Activated T-cell treated with anti-CD3 and anti-CD28 coated beads, Interleukin-2, amount 50 U/mL, for 4 hours (primary cell): ENCODE results near the gene LYZL6. TPM values are rescaled to one million over a fixed set of nuclear protein-coding genes. Genes with fewer than 3 reads are reported as not detected.

Source experiments
- ATAC-seq, 2 donors: fragments of 200-7000 bp; cut with Tn5 transposase; one replicate each; pipeline ENCODE4 v1.10.0; 2021
- DNase-seq: peaks from one replicate; pipeline ENCODE4 v3.0.0-alpha.2; 2020
- H3K27me3 Mint-ChIP-seq: one replicate; pipeline ENCODE4 v1.8.0; 2021; ENCODE audit warnings: low read depth, mixed read lengths
- H3K36me3 Mint-ChIP-seq: one replicate; pipeline ENCODE4 v1.8.0; 2022; ENCODE audit warnings: mixed read lengths; ENCODE audit not compliant: insufficient read depth
- H3K4me1 Mint-ChIP-seq: one replicate; pipeline ENCODE4 v1.8.0; 2021; ENCODE audit warnings: low read depth, mixed read lengths
- H3K4me3 Mint-ChIP-seq: one replicate; pipeline ENCODE4 v1.8.0; 2021; ENCODE audit warnings: mild to moderate bottlenecking, moderate library complexity, mixed read lengths
- H3K9me3 Mint-ChIP-seq: one replicate; pipeline ENCODE4 v1.8.0; 2021; ENCODE audit warnings: mixed read lengths
- total RNA-seq, 3 donors: library from RNA; stranded (reverse); gene quantifications; one replicate each; pipeline ENCODE4 v1.2.1, GENCODE V29; 2021

Gene LYZL6
- not detected for total RNA-seq

GRCh38 chr17:35943537-35943936, at the start of gene LYZL6:
LYZL6 (minus strand) TSS chr17:35943713; CDS start chr17:35939356, 4,357 bp downstream.
- no peak for ATAC-seq

GRCh38 chr17:35991075-35991474, 47.6 kb upstream of the LYZL6 start:
- H3K27me3 Mint-ChIP-seq, result peaks cover 15% of the 10 kb centered on the region
- ATAC-seq (no peak), DNase-seq (no peak)
- H3K4me3 Mint-ChIP-seq, result no peak overlapping the region
- H3K9me3 Mint-ChIP-seq, result peaks cover 3% of the 10 kb centered on the region
- H3K4me1 Mint-ChIP-seq, result no peaks in the 10 kb centered on the region
- H3K36me3 Mint-ChIP-seq, result no peaks in the 10 kb centered on the region

More at GRCh38 chr17:35943537-35943936, at the start of gene LYZL6:
- Mint-ChIP-seq H3K4me3 (no peak within 1 kb of the TSS), H3K4me1 (peaks cover 2% of the 10 kb centered on the region), H3K36me3 (no peaks in the 10 kb centered on the region), H3K27me3 (no peaks in the 10 kb centered on the region), H3K9me3 (no peaks in the 10 kb centered on the region)
- no peak for DNase-seq

- H3K9me3 Mint-ChIP-seq, result peaks cover 3% of the 10 kb centered on the region
- no peaks in the 10 kb centered on the region for H3K4me1 Mint-ChIP-seq
- peaks cover 12% of the 10 kb centered on the region for H3K27me3 Mint-ChIP-seq
- no peaks in the 10 kb centered on the region for H3K36me3 Mint-ChIP-seq
- DNase-seq, result no peak
- H3K4me3 Mint-ChIP-seq, result no peak overlapping the region
- ATAC-seq, result no peak
Measured at GRCh38 chr17:35988164-35988563, 44.7 kb upstream of the LYZL6 start.

- peaks cover under 1% of the 10 kb centered on the region for H3K27me3 Mint-ChIP-seq
- ATAC-seq, result no peak
- peaks cover 3% of the 10 kb centered on the region for H3K9me3 Mint-ChIP-seq
- no peaks in the 10 kb centered on the region for H3K4me1 Mint-ChIP-seq
- H3K4me3 Mint-ChIP-seq, result no peak within 1 kb of the TSS
- no peaks in the 10 kb centered on the region for H3K36me3 Mint-ChIP-seq
- DNase-seq, result no peak
Measured at GRCh38 chr17:35986643-35987042, 43.1 kb upstream of the LYZL6 start, which contains the start of gene CCL14. CCL14 (minus strand) TSS chr17:35986729; CDS start chr17:35986649, 80 bp downstream.

GRCh38 chr17:35984140-35984539, 40.6 kb upstream of the LYZL6 start:
- no peaks in the 10 kb centered on the region for H3K4me1 Mint-ChIP-seq
- no peaks in the 10 kb centered on the region for H3K36me3 Mint-ChIP-seq
- H3K9me3 Mint-ChIP-seq, result no peaks in the 10 kb centered on the region
- no peak overlapping the region for H3K4me3 Mint-ChIP-seq
- H3K27me3 Mint-ChIP-seq, result no peaks in the 10 kb centered on the region
- no peak for ATAC-seq
- DNase-seq, result no peak

- ATAC-seq (no peak), DNase-seq (no peak)
- H3K27me3 Mint-ChIP-seq, result peaks cover 3% of the 10 kb centered on the region
- no peaks in the 10 kb centered on the region for H3K9me3 Mint-ChIP-seq
- no peaks in the 10 kb centered on the region for H3K36me3 Mint-ChIP-seq
- H3K4me1 Mint-ChIP-seq, result no peaks in the 10 kb centered on the region
- H3K4me3 Mint-ChIP-seq, result no peak overlapping the region
Measured at GRCh38 chr17:35982409-35983191, 39.1 kb upstream of the LYZL6 start.

GRCh38 chr17:35981908-35982330, 38.4 kb upstream of the LYZL6 start:
- Mint-ChIP-seq H3K4me1 (no peaks in the 10 kb centered on the region), H3K36me3 (no peaks in the 10 kb centered on the region), H3K27me3 (peaks cover 3% of the 10 kb centered on the region), H3K9me3 (no peaks in the 10 kb centered on the region), H3K4me3 (no peak overlapping the region)
- DNase-seq (no peak), ATAC-seq (no peak)

- H3K36me3 Mint-ChIP-seq, result no peaks in the 10 kb centered on the region
- peaks cover 6% of the 10 kb centered on the region for H3K27me3 Mint-ChIP-seq
- no peaks in the 10 kb centered on the region for H3K9me3 Mint-ChIP-seq
- ATAC-seq (no peak), DNase-seq (no peak)
- no peak within 1 kb of the TSS for H3K4me3 Mint-ChIP-seq
- peaks cover 4% of the 10 kb centered on the region for H3K4me1 Mint-ChIP-seq
Measured at GRCh38 chr17:35981246-35981645, 37.7 kb upstream of the LYZL6 start, which contains the start of gene CCL16. CCL16 (minus strand) TSS chr17:35981497; CDS start chr17:35981420, 77 bp downstream.

- H3K4me3 Mint-ChIP-seq, result no peak overlapping the region
- no peaks in the 10 kb centered on the region for H3K36me3 Mint-ChIP-seq
Measured at GRCh38 chr17:35978346-35978745, 34.8 kb upstream of the LYZL6 start.

GRCh38 chr17:35977509-35977908, 34.0 kb upstream of the LYZL6 start:
- H3K4me3 Mint-ChIP-seq, result no peak overlapping the region
- DNase-seq, result no peak
- no peak for ATAC-seq
- H3K27me3 Mint-ChIP-seq, result peaks cover 6% of the 10 kb centered on the region
- peaks cover 4% of the 10 kb centered on the region for H3K4me1 Mint-ChIP-seq
- H3K9me3 Mint-ChIP-seq, result no peaks in the 10 kb centered on the region
- no peaks in the 10 kb centered on the region for H3K36me3 Mint-ChIP-seq

More at GRCh38 chr17:35978346-35978745, 34.8 kb upstream of the LYZL6 start:
- ATAC-seq (no peak), DNase-seq (no peak)
- Mint-ChIP-seq H3K27me3 (peaks cover 6% of the 10 kb centered on the region), H3K4me1 (peaks cover 4% of the 10 kb centered on the region), H3K9me3 (no peaks in the 10 kb centered on the region)

GRCh38 chr17:35973333-35974260, 30.1 kb upstream of the LYZL6 start:
- H3K9me3 Mint-ChIP-seq, result no peaks in the 10 kb centered on the region
- no peaks in the 10 kb centered on the region for H3K36me3 Mint-ChIP-seq

GRCh38 chr17:35972945-35973332, 29.4 kb upstream of the LYZL6 start:
- DNase-seq, result no peak
- Mint-ChIP-seq H3K36me3 (no peaks in the 10 kb centered on the region), H3K9me3 (no peaks in the 10 kb centered on the region), H3K4me1 (peaks cover 6% of the 10 kb centered on the region), H3K4me3 (no peak overlapping the region), H3K27me3 (peaks cover 5% of the 10 kb centered on the region)
- ATAC-seq, result no peak

More at GRCh38 chr17:35973333-35974260, 30.1 kb upstream of the LYZL6 start:
- H3K4me1 Mint-ChIP-seq, result peaks cover 6% of the 10 kb centered on the region
- ATAC-seq (no peak), DNase-seq (no peak)
- peaks cover 6% of the 10 kb centered on the region for H3K27me3 Mint-ChIP-seq
- H3K4me3 Mint-ChIP-seq, result no peak overlapping the region

GRCh38 chr17:35972535-35972934, 29.0 kb upstream of the LYZL6 start:
- Mint-ChIP-seq H3K4me1 (peaks cover 6% of the 10 kb centered on the region), H3K4me3 (no peak overlapping the region), H3K27me3 (peaks cover 3% of the 10 kb centered on the region), H3K9me3 (no peaks in the 10 kb centered on the region), H3K36me3 (no peaks in the 10 kb centered on the region)
- ATAC-seq (no peak), DNase-seq (no peak)

- Mint-ChIP-seq H3K4me1 (peaks cover 6% of the 10 kb centered on the region), H3K9me3 (no peaks in the 10 kb centered on the region), H3K27me3 (peaks cover 3% of the 10 kb centered on the region), H3K36me3 (no peaks in the 10 kb centered on the region), H3K4me3 (no peak overlapping the region)
- no peak for ATAC-seq
- DNase-seq, result no peak
Measured at GRCh38 chr17:35972066-35972465, 28.6 kb upstream of the LYZL6 start.
